Type B pancreatic cell (in vitro differentiated cells): ENCODE results near the gene HERC6. TPM values are rescaled to one million over a fixed set of nuclear protein-coding genes. Genes with fewer than 3 reads are reported as not detected.
"Not testable (repeated sequence)": the region's sequence is repeated elsewhere in the genome, so short reads cannot be mapped to it uniquely, and the experiment has no call there.

Experiments used
- DNase-seq: peaks from one replicate; pipeline ENCODE4 v3.0.0; 2021; ENCODE audit warnings: mixed read lengths; ENCODE audit not compliant: unreplicated experiment; ENCODE audit errors: extremely low spot score
- H3K27ac Mint-ChIP-seq: 2 replicates; pipeline ENCODE4 v1.8.0; 2021; ENCODE audit warnings: mild to moderate bottlenecking, mixed read lengths
- H3K27me3 Mint-ChIP-seq: 2 replicates; pipeline ENCODE4 v1.8.0; 2021; ENCODE audit warnings: mixed read lengths
- H3K36me3 Mint-ChIP-seq: 2 replicates; pipeline ENCODE4 v1.8.0; 2021; ENCODE audit warnings: mixed read lengths
- H3K4me1 Mint-ChIP-seq: one replicate; pipeline ENCODE4 v1.8.0; 2021; ENCODE audit warnings: mixed read lengths; ENCODE audit not compliant: unreplicated experiment
- H3K4me3 Mint-ChIP-seq: 2 replicates; pipeline ENCODE4 v1.8.0; 2021; ENCODE audit warnings: mild to moderate bottlenecking, mixed read lengths
- H3K9me3 Mint-ChIP-seq: 2 replicates; pipeline ENCODE4 v1.8.0; 2021; ENCODE audit warnings: mixed read lengths
- total RNA-seq: library from RNA; stranded (reverse); gene quantifications from 2 replicates; pipeline ENCODE4 v1.2.1, GENCODE V29; 2021; ENCODE audit warnings: low replicate concordance
- TF ChIP-seq, protein P1 (sequence below): fragments of 200-600 bp; sonication (generic); conservative IDR thresholded peaks from 2 replicates; pipeline ENCODE4 v1.5.0; 2021; ENCODE audit warnings: antibody characterized with exemption, mild to moderate bottlenecking

HERC6 gene
- total RNA-seq, 1 donor from 2014 or later = 13.1 TPM

DNA sequence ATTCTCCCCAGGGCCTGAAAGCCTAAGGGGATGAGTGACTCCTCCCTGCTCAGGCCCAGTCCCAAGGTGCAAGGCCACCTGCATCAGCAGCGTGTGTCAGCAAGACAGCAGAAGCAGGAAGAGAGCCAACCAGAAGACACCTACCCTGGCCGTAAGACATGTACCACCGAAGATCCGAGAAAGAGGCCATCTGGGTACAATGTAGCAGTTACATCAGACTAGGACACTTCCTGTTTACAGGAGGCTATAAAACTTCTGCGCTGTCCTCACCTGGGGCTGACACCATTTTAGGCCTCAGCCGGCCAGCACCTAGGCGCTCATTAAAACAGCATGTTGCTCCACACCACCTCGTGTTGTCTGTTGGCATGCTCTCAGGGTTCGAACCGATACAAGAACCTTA is 19.1 kb upstream of the HERC6 start:
- no peak for DNase-seq
- no peaks in the 10 kb centered on the region for H3K27me3 Mint-ChIP-seq
- peaks cover 5% of the 10 kb centered on the region for H3K9me3 Mint-ChIP-seq
- no peak overlapping the region for H3K4me3 Mint-ChIP-seq
- H3K4me1 Mint-ChIP-seq = no peaks in the 10 kb centered on the region
- TF ChIP-seq, protein P1, sequence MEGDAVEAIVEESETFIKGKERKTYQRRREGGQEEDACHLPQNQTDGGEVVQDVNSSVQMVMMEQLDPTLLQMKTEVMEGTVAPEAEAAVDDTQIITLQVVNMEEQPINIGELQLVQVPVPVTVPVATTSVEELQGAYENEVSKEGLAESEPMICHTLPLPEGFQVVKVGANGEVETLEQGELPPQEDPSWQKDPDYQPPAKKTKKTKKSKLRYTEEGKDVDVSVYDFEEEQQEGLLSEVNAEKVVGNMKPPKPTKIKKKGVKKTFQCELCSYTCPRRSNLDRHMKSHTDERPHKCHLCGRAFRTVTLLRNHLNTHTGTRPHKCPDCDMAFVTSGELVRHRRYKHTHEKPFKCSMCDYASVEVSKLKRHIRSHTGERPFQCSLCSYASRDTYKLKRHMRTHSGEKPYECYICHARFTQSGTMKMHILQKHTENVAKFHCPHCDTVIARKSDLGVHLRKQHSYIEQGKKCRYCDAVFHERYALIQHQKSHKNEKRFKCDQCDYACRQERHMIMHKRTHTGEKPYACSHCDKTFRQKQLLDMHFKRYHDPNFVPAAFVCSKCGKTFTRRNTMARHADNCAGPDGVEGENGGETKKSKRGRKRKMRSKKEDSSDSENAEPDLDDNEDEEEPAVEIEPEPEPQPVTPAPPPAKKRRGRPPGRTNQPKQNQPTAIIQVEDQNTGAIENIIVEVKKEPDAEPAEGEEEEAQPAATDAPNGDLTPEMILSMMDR = no peak
- no peak overlapping the region for H3K27ac Mint-ChIP-seq
- H3K36me3 Mint-ChIP-seq = no peaks in the 10 kb centered on the region

- TF ChIP-seq, protein P1 = no peak
- Mint-ChIP-seq H3K4me3 (no peak overlapping the region), H3K9me3 (peaks cover 5% of the 10 kb centered on the region), H3K27ac (no peak overlapping the region), H3K27me3 (no peaks in the 10 kb centered on the region), H3K4me1 (no peaks in the 10 kb centered on the region), H3K36me3 (no peaks in the 10 kb centered on the region)
- DNase-seq = no peak
Observed at GRCh38 chr4:88360256-88360655, 18.4 kb upstream of the HERC6 start.

- TF ChIP-seq, protein P1 = no peak
- H3K27ac Mint-ChIP-seq = no peak overlapping the region
- DNase-seq = no peak
- no peaks in the 10 kb centered on the region for H3K36me3 Mint-ChIP-seq
- peaks cover 5% of the 10 kb centered on the region for H3K9me3 Mint-ChIP-seq
- H3K4me1 Mint-ChIP-seq = no peaks in the 10 kb centered on the region
- H3K27me3 Mint-ChIP-seq = no peaks in the 10 kb centered on the region
- H3K4me3 Mint-ChIP-seq = no peak overlapping the region
Observed at GRCh38 chr4:88360791-88361190, 17.9 kb upstream of the HERC6 start.

- not testable (repeated sequence) for H3K27me3 Mint-ChIP-seq, H3K9me3 Mint-ChIP-seq
Observed at GRCh38 chr4:88361217-88361773, 17.4 kb upstream of the HERC6 start.

GRCh38 chr4:88366460-88366859 is 12.2 kb upstream of the HERC6 start:
- no peaks in the 10 kb centered on the region for H3K36me3 Mint-ChIP-seq
- TF ChIP-seq, protein P1 = no peak
- H3K27me3 Mint-ChIP-seq = no peaks in the 10 kb centered on the region
- no peaks in the 10 kb centered on the region for H3K4me1 Mint-ChIP-seq
- no peak overlapping the region for H3K4me3 Mint-ChIP-seq
- DNase-seq = no peak
- H3K9me3 Mint-ChIP-seq = peaks cover 5% of the 10 kb centered on the region
- no peak overlapping the region for H3K27ac Mint-ChIP-seq

More at GRCh38 chr4:88361217-88361773, 17.4 kb upstream of the HERC6 start:
- DNase-seq, H3K4me3 Mint-ChIP-seq, H3K36me3 Mint-ChIP-seq, H3K27ac Mint-ChIP-seq, H3K4me1 Mint-ChIP-seq: not testable (repeated sequence)

DNA sequence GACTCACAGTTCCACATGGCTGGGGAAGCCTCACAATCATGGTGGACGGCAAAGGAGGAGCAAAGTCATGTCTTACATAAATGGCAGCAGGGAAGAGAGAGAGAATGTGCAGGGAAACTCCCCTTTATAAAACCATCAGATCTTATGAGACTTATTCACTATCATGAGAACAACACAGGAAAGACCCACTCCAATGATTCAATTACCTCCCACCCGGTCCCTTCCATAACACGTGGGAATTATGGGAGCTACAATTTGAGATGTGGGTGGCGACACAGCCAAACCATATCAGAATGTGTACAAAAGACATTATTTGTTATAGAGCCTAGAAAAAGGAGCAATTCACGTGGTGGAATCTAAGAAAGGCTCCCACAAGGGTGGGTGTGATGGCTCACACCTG is 10.8 kb upstream of the HERC6 start:
- TF ChIP-seq, protein P1 = no peak
- H3K27ac Mint-ChIP-seq = no peak overlapping the region
- peaks cover 5% of the 10 kb centered on the region for H3K9me3 Mint-ChIP-seq
- H3K4me3 Mint-ChIP-seq = no peak overlapping the region
- H3K27me3 Mint-ChIP-seq = no peaks in the 10 kb centered on the region
- no peaks in the 10 kb centered on the region for H3K36me3 Mint-ChIP-seq
- DNase-seq = no peak
- no peaks in the 10 kb centered on the region for H3K4me1 Mint-ChIP-seq
